HG03460 (cell line): ENCODE results near the gene VCAM1.
"Not testable (repeated sequence)": the region's sequence is repeated elsewhere in the genome, so short reads cannot be mapped to it uniquely, and the experiment has no call there.

Experiments
- ATAC-seq: cut with Tn5 transposase; IDR thresholded peaks from one replicate; pipeline ENCODE4 v1.9.1; 2021; ENCODE audit not compliant: unreplicated experiment

The VCAM1 gene

DNA sequence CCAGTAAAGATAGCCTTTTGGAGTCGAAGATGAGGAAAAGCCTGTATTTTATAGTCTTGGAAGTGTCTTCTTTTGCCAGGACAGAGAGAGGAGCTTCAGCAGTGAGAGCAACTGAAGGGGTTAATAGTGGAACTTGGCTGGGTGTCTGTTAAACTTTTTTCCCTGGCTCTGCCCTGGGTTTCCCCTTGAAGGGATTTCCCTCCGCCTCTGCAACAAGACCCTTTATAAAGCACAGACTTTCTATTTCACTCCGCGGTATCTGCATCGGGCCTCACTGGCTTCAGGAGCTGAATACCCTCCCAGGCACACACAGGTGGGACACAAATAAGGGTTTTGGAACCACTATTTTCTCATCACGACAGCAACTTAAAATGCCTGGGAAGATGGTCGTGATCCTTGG is at the start of gene VCAM1:
Gene VCAM1 (plus strand): TSS at position 253 of the 400 bp plus-strand sequence. CDS start 119 bp downstream, at position 372.
- no peak for ATAC-seq

DNA sequence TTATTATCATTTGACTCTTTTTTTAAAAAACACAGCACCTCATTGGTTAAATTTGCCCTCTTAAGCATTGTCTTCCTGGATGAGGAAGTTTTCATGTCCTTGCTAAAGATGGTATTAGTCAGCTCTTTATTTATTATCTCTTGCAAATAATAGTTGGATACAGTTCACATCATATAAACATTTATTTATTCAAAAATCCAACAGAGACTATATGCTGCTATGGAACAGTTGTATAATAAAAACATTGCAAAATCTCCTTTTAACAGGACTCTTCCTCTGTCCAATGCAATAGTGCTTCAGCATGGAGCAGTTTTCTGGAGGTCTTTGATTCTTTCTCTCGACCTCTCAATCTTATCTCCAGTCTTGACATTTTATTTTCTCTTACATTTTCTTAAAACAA is 49.5 kb upstream of the VCAM1 start:
- no peak for ATAC-seq

GRCh38 chr1:100671601-100672000 is 47.9 kb upstream of the VCAM1 start:
- no peak for ATAC-seq

- no peak for ATAC-seq
These were observed 35.8 kb upstream of the VCAM1 start for GRCh38 chr1:100683448-100684349.

GRCh38 chr1:100699744-100700143 is 19.8 kb upstream of the VCAM1 start:
- ATAC-seq: no peak

- no peak for ATAC-seq
These were observed 19.0 kb upstream of the VCAM1 start for GRCh38 chr1:100700586-100700985.

- ATAC-seq: no peak
These were observed 16.5 kb upstream of the VCAM1 start for GRCh38 chr1:100703052-100703451.

DNA sequence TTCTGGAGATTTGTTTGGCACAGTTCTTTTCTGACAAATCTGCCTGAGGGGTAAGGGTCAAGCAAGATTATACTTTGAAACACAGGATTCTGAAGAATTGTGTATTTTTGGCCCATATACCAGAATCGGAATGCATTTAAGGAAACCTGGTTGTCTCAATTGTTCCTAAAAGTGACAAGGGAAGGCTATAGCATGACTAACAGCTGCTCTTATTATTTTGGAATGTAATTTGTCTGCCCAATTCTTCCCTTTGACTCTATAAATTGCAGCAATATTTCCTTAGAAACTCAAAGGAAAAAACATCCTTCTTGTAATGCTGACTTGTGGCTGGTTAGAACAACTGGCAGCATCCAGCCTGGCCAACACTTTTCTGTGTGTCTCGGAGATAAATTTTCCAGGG is 15.8 kb upstream of the VCAM1 start:
- ATAC-seq: no peak

DNA sequence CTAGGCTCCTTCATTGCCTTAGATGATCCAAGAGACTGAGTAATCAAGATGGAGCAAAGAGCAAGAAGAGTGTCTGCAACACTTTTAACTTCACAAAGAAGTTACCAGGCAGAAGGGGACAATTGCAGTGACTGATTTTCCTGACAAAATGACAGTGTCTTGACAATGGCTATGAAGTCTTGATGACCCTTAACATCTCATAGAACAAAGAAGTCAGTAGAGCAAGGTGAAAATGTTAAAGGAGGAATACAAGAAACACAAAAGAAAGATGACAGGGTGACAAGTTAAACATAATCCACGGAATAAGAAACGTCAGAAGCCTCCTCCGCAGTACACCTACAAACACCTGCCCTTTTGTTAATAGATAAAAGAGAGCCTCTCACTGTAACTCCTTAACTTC is 15.1 kb upstream of the VCAM1 start:
- no peak for ATAC-seq

DNA sequence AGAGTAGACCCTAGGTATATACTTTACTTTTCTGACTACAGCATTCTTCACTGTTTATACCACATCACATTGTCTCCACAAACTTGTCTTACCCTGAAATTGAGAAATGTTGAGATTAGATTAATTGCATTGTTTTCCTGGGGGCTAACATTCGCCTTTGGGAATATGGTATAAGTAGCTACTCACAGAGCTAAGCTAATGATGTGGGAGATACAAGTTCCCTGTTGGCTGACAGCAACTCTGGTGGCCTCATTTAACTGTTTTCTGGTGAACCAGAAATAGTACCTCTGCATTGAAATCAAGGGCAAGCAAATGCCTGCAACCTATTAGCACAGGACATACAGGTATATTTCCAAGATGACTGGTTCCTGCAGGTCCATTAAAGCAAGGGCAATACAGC is 13.2 kb upstream of the VCAM1 start:
- no peak for ATAC-seq

- no peak for ATAC-seq
These were observed 12.7 kb upstream of the VCAM1 start for GRCh38 chr1:100706856-100707255.

GRCh38 chr1:100708476-100709062 is 11.0 kb upstream of the VCAM1 start:
- no peak for ATAC-seq

- no peak for ATAC-seq
These were observed 8.4 kb upstream of the VCAM1 start for GRCh38 chr1:100710906-100711682.

DNA sequence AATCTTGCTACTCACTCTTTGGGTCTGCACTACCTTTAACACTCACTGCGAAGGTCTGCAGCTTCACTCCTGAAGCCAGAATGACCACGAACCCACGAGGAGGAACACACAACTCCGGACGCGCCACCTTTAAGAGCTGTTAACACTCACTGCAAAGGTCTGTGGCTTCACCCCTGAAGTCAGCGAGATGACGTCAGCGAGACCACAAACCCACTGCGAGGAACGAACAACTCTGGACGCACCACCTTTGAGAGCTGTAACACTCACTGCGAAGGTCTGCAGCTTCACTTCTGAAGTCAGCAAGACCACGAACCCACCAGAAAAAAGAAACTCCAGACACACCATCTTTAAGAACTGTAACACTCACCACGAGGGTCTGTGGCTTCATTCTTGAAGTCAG is 6.5 kb upstream of the VCAM1 start:
- not testable (repeated sequence) for ATAC-seq

DNA sequence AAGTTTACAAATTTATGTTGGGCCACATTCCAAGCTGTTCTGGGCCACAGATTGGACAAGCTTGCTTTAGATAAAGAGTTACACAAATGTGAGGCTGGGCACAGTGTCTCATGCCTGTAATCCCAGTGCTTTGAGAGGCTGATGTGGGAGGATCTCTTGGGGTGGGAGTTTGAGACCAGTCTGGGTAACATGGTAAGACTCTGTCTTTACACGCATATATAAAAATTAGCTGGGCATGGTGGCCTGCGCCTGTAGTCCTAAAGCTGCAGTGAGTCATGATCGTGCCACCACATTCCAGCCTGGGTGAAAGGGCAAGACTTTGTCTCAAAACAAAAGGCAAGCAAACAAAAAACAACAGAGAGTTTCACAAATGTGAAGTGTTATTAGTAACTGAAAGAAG is 5.9 kb upstream of the VCAM1 start:
- no peak for ATAC-seq

GRCh38 chr1:100714599-100714998 is 4.9 kb upstream of the VCAM1 start:
- no peak for ATAC-seq

DNA sequence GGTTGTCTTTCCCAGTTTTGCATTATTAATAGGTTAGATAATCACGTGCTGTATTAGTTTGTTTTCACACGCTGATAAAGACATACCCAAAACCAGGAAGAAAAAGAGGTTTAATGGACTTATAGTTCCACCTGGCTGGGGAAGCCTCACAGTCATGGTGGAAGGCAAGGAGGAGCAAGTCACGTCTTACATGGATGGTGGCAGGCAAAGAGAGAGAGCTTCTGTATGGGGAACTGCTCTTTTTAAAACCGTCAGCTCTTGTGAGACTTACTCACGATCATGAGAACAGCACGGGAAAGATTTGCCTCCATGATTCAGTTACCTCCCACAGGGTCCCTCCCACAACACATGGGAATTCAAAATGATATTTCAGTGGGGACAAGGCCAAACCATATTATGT is 2.3 kb upstream of the VCAM1 start:
- no peak for ATAC-seq

- ATAC-seq: no peak
These were observed 961 bp upstream of the VCAM1 start for GRCh38 chr1:100718581-100718980.

GRCh38 chr1:100720101-100720500 is 559 bp downstream of the VCAM1 start:
- no peak for ATAC-seq

DNA sequence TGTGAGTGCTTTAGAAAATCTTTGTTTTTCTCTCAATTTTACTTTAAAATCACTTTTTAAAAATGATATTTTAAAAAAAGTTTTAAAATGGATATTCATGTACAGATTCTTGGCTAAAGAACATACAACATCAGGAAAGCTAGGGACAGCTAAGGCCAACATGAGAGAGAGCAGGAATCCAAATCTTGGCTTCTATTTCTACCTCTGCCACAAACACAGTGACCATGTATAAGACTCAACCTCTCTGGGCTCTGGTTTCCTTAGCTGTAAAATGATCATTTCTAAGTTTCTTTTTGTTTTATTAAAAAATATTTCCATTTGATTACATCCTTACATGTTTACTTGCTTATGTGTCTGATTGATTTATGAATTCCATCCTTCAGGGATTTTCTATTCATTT is 1.2 kb downstream of the VCAM1 start:
- no peak for ATAC-seq

DNA sequence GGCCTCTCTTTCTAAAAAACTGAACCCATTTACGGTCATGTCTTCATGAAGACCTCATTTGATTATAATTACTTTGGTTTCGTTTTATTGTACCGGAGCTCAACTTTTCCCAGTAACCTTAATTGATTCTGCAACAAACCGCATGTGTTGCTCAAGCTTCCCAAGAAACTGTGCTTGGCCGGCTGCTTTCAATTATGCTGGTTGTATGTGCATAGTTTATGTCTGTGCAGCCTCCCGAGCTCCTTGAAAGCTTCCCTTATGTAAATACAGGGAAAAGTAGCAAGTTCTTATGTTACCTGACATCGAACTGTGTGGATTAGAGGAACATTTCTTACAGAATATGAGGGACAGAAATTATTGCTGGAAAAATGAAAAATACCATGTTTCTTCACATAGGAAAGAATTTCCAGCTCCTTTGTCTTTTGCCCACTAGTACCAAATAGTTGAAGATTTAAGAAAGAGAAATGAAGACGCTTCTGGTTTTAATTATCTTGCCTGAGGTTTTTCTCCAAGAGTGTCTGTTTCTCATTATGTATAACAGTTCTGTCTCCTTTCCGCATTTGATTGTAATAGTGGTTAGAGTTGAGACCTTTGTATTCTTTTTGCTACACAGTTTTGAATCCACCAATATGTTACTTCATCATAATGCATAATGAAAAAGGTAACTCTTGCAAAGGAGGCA is 2.1 kb downstream of the VCAM1 start:
- no peak for ATAC-seq
